H4 (cell line): Measurements from ENCODE around the gene C16orf54. TPM values are rescaled to one million over a fixed set of nuclear protein-coding genes. Genes with fewer than 3 reads are reported as not detected.
A peak's percentile ranks its signal among the peaks of the same experiment; 100 is the strongest.
"Not testable (repeated sequence)": the region's sequence is repeated elsewhere in the genome, so short reads cannot be mapped to it uniquely, and the experiment has no call there.

Experiments
- DNase-seq: peaks from one replicate; pipeline ENCODE4 v3.0.0-alpha.2; 2015; ENCODE audit warnings: low spot score
- total RNA-seq: library from RNA; depleted of rRNA; stranded (reverse); fragments of >200 nt; shearing (Covaris generic); gene quantifications from 2 replicates; pipeline ENCODE4 v1.2.3, GENCODE V29; 2014; rRNA removed

C16orf54 gene, protein sequence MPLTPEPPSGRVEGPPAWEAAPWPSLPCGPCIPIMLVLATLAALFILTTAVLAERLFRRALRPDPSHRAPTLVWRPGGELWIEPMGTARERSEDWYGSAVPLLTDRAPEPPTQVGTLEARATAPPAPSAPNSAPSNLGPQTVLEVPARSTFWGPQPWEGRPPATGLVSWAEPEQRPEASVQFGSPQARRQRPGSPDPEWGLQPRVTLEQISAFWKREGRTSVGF
- 3.5 and 4.6 TPM in 2 replicates for total RNA-seq

DNA sequence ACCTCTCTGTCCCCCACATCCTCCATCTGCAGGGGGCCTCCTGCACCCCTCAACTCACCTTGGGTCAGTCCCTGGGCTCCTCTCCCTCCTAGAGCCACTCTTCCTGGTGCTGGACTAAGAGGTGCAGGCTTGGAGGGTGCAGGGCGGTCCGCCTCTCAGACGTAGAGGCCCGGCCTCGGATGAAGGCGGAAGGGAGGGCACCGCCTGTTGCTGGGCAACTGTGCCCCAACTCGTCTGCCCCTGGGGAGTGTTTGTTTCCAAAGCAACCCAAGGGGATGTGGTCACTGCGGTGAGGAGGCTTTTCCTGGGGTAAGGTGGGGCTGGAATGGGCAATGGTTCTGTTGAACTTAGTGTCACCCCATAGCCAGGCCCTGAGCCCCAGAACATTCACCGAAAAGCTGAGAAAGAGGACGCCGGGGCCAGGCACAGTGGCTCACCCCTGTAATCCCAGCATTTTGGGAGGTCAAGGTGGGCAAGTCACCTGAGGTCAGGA lies at the start of gene C16orf54:
C16orf54 (minus strand) TSS at position 138 of the 493 bp plus-strand sequence. CDS start 1,039 bp downstream, outside the sequence.
- peak; percentile 82 for DNase-seq

DNA sequence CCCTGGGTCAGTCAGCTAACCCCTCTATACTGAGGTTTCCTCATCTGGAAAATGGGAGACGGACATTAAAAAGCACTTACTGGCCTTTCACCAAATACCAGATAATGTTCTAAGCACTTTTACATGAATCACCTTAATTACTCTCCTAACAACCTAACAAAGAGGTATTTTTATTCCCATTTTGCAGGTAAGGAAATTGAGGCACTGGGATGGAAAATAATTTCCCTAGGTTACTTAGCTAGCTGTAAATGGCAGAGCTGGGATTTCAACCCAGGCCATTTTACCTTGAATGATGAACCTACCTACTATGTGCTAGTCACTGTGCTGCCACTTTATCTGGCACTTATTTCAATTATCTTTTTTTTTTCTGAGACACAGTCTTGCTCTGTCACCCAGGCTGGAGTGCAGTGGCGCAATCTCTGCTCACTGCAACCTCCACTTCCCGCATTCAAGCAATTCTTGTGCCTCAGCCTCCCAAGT lies 48.5 kb upstream of the C16orf54 start:
- DNase-seq, result no peak

DNA sequence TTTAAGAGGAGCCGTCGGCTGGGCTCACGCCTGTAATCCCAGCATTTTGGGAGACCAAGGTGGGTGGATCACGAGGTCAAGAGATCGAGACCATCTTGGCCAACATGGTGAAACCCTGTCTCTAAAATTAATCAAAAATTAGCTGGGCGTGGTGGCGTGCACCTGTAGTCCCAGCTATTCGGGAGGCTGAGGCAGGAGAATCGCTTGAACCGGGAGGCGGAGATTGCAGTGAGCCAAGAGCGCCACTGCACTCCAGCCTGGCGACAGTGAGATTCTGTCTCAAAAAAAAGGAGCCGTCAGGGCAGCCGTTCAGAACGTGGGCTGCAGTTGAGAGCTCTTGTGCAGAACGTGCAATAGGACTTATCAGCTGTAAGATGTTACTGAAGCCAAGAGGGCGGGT lies 47.4 kb upstream of the C16orf54 start:
- not testable (repeated sequence) for DNase-seq

DNA sequence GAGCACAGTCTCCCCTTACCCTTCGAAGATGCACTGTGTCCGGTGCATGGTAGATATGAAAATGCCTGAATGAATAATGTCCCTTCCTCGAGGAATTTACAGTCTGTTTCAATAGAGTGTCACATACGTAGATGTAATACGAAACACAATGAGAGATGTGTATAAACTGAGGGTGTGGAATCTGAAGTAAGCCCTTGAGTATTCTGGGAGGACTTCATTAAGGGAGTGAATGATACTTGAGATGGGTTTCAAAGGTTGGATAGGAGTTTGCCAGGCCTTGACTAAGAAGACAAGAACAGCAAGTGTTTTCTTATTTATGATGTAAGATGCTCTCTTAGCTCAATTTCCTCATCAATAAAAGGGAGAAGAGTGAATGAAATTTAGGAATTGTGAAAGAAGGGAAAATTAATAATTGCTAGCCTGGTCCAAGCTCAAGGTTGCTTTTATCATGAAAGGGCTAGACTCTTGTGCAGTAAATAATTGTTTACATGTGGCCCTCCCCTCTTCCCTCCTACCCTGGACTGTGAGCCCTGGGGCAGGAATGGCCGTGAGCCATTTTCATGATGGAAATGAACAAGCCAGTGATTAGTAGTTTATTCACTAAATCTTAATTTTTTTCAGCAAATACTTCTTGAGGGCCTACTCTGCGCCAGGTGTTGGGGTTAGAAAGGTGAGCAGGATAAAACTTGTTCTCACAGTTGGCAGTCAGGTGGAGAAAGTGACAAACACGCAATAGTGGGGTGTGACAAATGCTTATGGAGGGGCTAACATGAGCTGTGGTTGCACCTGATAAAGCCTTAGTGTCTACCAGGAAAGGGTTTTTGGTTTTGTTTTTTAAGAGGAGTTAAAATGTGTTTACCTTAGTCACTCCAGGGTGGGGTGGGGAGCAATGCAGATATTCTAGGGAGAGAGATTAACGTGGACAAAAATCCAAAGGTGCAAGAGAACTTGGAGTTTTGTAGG lies 46.3 kb upstream of the C16orf54 start:
- DNase-seq, result no peak

DNA sequence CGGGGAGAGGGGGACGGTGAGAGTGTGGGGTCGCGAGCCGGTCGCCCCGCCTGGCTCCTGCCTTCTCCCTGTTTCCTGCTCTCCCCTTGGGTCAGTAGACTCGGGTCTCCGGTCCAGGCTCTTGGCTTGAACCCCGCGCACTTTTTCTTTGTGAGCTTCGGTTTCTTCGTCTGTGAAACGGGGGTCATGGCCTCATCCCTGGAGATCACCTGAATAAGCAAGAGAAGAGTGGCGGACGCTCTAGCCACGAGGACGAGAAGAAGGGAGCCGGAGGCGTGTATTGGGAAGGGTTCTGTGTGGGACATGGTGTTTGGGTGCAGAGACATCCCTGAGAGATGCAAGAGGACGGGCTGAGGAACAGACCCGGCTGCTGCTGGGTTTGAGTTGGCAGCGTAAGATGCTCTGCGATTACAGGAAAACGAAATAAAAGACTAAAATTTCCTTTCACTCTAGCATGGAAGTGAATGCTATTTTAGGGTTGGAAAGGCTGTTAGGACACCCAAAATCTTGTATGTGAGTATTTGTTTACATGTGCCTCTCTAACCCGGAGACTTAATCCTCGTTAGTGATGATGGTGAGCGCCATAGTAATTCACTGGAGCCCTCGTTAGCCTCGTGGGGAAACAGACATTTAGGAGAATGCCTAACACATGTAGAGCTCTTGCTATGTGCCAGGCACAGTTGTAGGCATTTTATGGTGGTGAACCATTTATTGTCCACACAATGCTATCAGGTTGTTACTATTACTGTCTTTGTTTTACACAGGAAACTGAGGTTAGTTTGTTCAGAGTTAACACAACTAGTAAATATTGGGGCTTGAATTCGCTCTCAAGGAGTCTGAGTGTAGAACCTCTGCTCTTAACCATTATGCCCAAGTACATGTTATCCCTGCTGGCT lies 45.4 kb upstream of the C16orf54 start:
- no peak for DNase-seq

DNA sequence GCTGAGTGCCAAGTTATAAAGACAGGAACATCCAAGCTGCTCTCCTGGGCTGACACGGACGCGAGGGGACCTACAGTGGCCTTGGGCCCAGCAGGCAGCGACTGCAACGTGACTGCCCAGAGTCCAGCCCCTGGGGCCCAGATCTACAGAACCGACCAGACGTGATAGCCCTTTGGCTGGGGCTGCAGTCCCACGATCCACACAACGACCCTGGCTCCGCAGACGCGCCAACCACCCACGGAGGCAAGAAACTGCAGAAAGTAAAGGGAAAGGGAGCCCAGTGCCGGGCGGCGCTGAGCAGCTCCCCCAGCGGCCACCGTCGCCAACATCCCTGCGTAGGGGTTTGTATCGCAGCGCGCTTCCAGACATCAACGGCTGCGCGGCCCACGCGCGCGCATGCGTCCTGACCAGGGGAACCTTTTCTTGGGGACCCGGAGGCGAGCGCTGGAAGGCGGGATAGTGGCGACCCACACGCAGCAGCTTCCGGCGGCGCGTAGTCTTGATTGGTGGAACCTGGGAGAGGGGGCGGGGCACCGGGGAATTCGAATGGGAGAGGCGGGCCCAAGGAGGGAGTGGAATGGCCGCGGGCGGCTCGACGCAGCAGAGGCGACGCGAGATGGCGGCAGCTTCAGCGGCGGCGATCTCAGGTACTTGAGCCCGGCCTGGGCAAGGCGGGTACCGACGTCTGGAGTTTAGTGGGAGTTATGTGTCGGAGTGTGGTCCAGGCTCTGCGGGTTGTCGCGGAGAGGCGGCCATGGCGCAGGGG lies 44.6 kb upstream of the C16orf54 start, which contains the start of gene KIF22:
KIF22 (plus strand) TSS at position 569 of the 766 bp plus-strand sequence; CDS start at position 578, 9 bp downstream.
- DNase-seq, result peak; percentile 97

DNA sequence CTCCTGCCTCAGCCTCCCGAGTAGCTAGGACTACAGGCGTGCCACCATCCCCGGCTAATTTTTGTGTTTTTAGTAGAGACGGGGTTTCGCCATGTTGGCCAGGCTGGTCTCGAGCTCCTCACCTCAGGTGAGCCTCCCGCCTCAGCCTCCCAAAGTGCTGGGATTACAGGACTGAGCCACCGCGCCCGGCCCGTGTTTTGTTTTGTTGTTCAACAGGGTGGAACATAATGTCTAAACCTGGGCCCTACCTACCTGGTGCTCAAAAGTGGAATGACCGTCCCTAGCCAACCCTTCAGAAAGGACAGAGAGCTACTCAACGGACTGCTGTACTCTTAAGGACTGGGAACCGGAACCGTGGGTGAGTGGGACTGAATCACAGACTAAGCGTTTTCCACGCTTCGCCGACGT lies 44.0 kb upstream of the C16orf54 start:
- DNase-seq, result no peak

DNA sequence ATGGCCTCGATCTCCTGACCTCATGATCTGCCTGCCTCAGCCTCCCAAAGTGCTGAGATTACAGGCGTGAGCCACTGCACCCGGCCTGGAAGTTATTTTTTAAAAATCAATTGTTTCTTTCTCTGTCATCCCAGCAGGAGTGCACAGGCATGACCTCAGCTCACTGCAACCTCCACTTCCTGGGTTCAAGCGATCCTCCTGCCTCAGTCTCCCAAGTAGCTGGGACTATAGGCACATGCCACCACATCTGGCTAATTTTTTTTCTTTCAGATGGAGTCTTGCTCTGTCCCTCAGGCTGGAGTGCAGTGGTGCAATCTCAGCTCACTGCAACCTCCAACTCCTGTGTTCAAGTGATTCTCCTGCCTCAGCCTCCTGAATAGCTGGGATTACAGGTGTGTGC lies 41.4 kb upstream of the C16orf54 start:
- DNase-seq, result not testable (repeated sequence)

DNA sequence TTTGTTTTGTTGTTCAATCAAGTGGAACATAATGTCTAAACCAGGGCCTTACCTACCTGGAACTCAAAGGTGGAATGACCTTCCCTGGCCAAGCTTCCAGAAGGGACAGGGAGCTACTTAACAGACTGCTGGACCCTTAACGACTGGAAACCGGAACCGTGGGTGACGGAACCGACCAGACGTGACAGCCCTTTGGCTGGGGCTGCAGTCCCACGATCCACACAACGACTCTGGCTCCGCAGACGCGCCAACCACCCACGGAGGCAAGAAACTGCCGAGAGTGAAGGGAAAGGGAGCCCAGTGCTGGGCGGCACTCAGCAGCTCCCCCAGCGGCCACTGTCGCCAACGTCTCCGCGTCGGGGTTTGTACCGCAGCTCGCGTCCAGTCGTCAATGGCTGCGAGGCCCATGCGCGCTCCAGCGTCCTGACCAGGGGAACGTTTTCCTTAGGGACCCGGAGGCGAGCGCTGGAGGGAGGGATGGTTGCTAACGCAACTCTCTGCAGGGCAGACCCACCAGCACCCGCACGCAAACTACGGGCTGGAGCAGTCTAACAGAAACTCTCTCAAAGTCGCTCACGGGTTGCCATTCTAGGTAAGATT lies 39.2 kb upstream of the C16orf54 start:
- DNase-seq, result no peak

DNA sequence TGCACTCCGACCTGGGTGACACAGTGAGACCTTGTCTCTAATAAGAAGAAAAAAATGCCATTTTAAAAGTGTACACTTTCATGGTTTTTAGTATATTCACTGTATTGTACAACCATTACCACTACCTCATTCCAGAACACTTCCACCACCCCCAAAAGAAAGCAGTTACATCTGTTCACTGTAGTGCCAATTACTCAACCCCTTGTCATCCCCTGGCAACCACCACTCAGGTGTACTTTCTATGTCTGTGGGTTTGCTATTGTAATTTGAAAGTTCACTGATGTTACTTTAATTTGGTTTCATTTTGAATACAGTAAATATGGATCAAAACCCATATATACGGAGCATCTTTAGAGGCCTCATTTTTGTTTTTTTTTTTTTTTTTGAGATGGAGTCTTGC lies 38.4 kb upstream of the C16orf54 start:
- DNase-seq, result no peak

DNA sequence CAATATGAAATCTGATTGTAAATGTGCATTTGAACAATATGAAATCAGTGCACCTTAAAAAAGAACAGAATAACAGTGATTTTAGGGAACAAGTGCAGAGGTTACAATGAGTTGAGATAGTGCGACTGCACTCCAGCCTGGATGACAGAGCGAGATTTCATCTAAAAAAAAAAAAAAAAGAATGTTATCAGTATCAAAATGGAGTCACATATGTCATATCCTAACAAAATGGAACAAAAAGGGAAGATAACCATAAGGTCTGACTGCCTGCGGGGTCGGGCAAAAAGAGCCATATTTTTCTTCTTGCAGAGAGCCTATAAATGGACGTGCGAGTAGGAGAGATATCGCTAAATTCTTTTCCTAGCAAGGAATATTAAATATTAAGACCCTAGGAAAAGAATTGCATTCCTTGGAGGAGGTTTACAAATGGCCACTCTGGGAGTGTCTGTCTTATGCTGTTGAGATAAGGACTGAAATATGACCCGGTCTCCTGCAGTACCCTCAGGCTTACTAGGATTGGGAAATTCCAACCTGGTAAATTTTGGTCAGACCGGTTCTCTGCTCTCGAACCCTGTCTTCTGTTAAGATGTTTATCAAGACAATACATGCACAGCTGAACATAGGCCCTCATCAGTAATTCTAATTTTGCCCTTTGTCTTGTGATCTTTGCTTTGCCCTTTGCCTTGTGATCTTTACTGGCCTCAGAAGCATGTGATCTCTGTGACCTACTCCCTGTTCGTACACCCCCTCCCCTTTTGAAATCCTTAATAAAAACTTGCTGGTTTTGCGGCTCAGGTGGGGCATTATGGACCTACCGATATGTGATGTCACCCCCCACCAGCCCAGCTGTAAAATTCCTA lies 37.5 kb upstream of the C16orf54 start:
- DNase-seq, result not testable (repeated sequence)

DNA sequence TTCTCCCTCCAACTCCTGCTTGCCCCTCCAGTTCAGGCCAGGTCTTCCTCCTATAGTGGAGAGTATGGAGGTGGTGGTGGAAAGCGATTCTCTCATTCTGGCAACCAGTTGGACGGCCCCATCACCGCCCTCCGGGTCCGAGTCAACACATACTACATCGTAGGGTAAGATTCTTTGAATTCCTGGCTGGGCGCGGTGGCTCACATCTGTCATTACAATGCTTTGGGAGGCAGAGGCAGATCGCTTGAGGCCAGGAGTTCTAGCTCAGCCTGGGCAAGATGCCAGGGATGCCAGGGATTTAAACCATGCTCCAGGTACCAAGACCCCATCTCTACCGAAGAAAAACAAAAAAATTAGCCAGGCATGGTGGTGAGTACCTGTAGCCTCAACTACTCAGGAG lies 33.7 kb upstream of the C16orf54 start:
- no peak for DNase-seq

DNA sequence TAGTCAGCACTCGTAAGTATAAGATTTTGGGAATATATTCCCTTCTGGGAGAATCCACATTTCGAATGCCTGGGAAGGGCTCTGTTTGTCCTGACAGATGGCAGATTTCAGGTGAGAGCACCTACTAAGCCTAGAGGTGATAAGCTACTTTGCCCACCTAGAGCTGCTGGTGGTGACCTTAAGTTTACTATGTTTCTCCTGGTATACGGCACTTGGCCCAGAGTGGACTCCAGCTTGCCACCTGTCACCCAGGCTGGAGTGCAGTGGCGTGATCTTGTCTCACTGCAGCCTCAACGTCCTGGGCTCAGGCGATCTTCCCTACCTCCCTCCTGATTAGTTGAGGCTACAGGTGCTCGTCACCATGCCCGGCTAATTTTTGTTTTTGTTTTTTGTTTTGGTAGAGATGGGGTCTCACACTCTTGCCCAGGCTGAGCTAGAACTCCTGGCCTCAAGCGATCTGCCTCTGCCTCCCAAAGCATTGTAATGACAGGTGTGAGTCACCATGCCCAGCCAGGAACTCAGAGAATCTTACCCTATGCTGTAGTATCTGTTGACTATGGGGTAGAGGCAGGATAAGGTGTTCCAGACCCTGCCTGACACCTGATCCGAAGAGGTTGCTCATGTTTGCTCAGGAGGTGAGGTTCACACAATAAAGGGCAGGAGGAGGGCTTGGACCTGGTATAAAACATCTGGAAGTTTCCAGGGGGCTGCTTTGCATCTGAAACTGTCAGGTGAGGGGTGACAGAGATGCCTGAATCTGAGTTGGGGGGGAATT lies 32.0 kb upstream of the C16orf54 start, which contains the start of gene ZG16:
ZG16 (plus strand) TSS at position 681 of the 775 bp plus-strand sequence. CDS start 1,011 bp downstream, outside the sequence.
- DNase-seq, result no peak

DNA sequence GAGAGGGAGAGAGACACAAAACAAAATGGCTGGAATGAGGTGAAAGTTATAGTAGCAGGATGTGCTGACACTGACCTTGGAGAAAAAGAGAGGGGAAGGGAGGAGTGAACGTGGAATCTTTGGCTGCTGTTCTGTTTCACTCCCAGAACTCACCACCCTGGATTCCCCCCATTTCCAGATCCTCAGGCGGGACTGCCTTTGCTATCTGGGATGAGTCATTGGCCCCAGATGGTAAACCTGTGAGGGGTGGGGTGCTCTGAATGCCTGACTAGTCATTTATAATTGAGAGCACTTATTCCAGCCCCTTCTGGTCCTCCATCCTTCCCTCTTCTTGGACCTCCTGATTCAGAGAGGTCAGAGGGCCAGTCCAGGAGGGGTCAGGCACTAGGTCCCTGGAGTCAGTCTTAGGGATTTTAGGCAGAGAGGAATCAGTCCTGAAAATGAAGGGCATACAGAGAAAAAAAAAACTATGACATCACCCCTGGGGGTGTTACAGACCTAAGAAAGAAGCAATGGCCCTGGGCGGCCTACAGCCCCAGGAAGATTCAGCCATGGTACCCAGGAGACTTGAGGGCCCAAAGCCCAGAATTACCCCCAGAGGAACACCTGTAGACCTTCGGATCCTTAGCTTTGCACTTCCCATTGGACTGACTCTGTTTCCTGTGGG lies 30.1 kb upstream of the C16orf54 start:
- peak; percentile 35 for DNase-seq

DNA sequence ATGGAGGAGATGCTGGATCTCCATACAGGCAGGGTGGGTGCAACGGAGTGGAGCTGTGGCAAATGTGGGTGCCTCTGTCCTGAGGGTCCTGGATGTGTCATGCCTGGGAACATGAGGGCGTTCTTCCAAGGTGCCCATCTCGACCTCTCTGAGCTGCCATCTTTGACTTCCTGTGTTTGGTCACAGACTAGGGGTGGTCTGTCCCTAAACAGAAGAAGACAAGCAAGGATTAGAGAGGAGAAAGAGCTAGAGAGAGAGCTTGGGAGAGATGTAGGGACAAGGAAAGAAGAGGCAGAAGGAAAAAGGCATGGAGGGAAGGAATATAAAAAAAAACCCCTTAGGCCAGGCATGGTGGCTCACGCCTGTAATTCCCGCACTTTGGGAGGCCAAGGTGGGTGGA lies 28.9 kb upstream of the C16orf54 start:
- no peak for DNase-seq

DNA sequence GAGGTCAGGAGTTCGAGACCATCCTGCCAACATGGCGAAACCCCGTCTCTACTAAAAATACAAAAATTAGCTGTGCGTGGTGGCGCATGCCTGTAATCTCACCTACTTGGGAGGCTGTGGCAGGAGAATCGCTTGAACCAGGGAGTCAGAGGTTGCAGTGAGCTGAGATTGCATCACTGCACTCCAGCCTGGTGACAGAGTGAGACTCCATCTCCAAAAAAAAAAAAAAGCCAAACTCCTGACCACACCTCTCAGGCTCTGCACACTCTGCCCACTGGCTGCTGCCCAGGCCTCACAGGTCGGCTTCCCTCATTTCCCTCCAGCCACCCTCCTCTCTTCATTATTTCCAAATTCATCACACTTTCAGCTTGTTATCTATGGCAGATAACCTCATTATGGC lies 26.5 kb upstream of the C16orf54 start:
- DNase-seq, result not testable (repeated sequence)

DNA sequence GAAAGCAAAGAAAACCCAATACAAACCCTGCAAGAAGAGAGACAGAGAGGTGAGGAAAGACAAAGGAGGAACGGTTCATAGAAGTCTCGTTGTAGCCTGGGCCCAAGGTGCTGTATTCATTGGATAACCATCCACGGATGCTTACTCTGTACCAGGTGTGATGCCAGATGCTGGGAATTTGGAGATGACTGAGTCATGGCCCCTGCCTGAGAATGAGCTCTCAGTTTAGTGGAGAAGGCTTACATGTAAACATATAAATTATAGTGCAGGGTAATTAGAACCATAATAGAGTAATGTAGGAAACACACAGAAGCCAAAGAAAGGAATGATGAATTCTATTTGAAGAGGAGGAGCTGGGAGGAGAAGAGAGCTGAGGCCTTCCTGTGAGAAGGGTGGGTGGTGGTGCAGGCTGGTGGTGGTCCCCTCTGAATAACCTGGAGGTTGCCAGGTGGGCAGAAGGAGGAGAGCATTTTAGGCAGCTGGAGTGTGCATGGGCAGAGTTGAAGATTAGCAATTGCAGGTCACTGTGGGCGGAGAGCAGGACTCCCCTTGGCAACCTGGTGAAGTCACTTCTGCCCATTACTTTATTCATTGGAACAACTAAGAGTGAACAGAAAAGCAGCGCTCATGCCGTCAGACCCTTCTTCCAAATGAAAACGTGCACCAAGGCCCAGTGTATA lies 24.6 kb upstream of the C16orf54 start:
- DNase-seq, result no peak
